GM12875 (cell line): ENCODE results near the gene SELENOT.

Source experiments
- H3K4me3 ChIP-seq: one replicate; pipeline ENCODE4 v1.5.1; 2011; ENCODE audit warnings: low read depth, low read length, control low read depth
- CTCF ChIP-seq: IDR thresholded peaks from 2 replicates; pipeline ENCODE4 v1.5.1; 2011; ENCODE audit warnings: low read depth, mild to moderate bottlenecking, control low read depth, inconsistent platforms, low read length, moderate library complexity, borderline replicate concordance; ENCODE audit not compliant: insufficient read depth

SELENOT gene

GRCh38 chr3:150581174-150581573 lies 21.9 kb upstream of the SELENOT start:
- TF ChIP-seq CTCF, result no peak
- no peak overlapping the region for H3K4me3 ChIP-seq

GRCh38 chr3:150582620-150583019 lies 20.5 kb upstream of the SELENOT start:
- no peak overlapping the region for H3K4me3 ChIP-seq
- TF ChIP-seq CTCF, result no peak

- no peak for TF ChIP-seq CTCF
Observed at GRCh38 chr3:150583028-150583427, 20.1 kb upstream of the SELENOT start.

GRCh38 chr3:150588027-150588830 lies 14.9 kb upstream of the SELENOT start:
- H3K4me3 ChIP-seq, result no peak overlapping the region
- no peak for TF ChIP-seq CTCF

More at GRCh38 chr3:150583028-150583427, 20.1 kb upstream of the SELENOT start:
- no peak overlapping the region for H3K4me3 ChIP-seq

GRCh38 chr3:150589759-150590158 lies 13.4 kb upstream of the SELENOT start:
- no peak for TF ChIP-seq CTCF
- H3K4me3 ChIP-seq, result no peak overlapping the region

- TF ChIP-seq CTCF, result no peak
- no peak overlapping the region for H3K4me3 ChIP-seq
Observed at GRCh38 chr3:150594150-150594549, 9.0 kb upstream of the SELENOT start.

- no peak for TF ChIP-seq CTCF
Observed at GRCh38 chr3:150597646-150598045, 5.5 kb upstream of the SELENOT start.

More at GRCh38 chr3:150597646-150598045, 5.5 kb upstream of the SELENOT start:
- no peak overlapping the region for H3K4me3 ChIP-seq
